HEK293 (cell line): ENCODE measurements around the gene HCFC1.

Experiments
- MYNN ChIP-seq: fragments of 450-650 bp; formaldehyde crosslinking; IDR thresholded peaks from 2 replicates; pipeline ENCODE4 v1.5.1; 2016; ENCODE audit warnings: missing biosample characterization, missing genetic modification characterization, borderline replicate concordance
- PRDM10 ChIP-seq: fragments of 450-650 bp; formaldehyde crosslinking; IDR thresholded peaks from 2 replicates; pipeline ENCODE4 v1.5.1; 2016; ENCODE audit warnings: missing biosample characterization, missing genetic modification characterization
- RBAK ChIP-seq: fragments of 450-650 bp; formaldehyde crosslinking; IDR thresholded peaks from 2 replicates; pipeline ENCODE4 v1.5.1; 2016; ENCODE audit warnings: missing biosample characterization, missing genetic modification characterization
- TCF7L2 ChIP-seq: IDR thresholded peaks from 2 replicates; pipeline ENCODE4 v1.6.1; 2011; ENCODE audit warnings: low read depth, mild to moderate bottlenecking, inconsistent platforms, low read length, moderate library complexity, borderline replicate concordance
- ZBTB20 ChIP-seq: fragments of 450-650 bp; formaldehyde crosslinking; IDR thresholded peaks from 2 replicates; pipeline ENCODE4 v1.5.1; 2016; ENCODE audit warnings: missing biosample characterization, missing genetic modification characterization
- ZBTB48 ChIP-seq: fragments of 450-650 bp; formaldehyde crosslinking; IDR thresholded peaks from 2 replicates; pipeline ENCODE4 v1.5.1; 2016; ENCODE audit warnings: missing biosample characterization, missing genetic modification characterization
- ZBTB8A ChIP-seq: fragments of 450-650 bp; formaldehyde crosslinking; IDR thresholded peaks from 2 replicates; pipeline ENCODE4 v1.5.1; 2016; ENCODE audit warnings: missing biosample characterization, missing genetic modification characterization
- ZFP3 ChIP-seq: fragments of 450-650 bp; formaldehyde crosslinking; IDR thresholded peaks from 2 replicates; pipeline ENCODE4 v1.5.1; 2016; ENCODE audit warnings: low read depth, missing biosample characterization, missing genetic modification characterization
- ZNF121 ChIP-seq: fragments of 450-650 bp; formaldehyde crosslinking; IDR thresholded peaks from 2 replicates; pipeline ENCODE4 v1.5.1; 2016; ENCODE audit warnings: missing biosample characterization, missing genetic modification characterization
- ZNF157 ChIP-seq: fragments of 450-650 bp; formaldehyde crosslinking; IDR thresholded peaks from 2 replicates; pipeline ENCODE4 v1.5.1; 2016; ENCODE audit warnings: missing biosample characterization, missing genetic modification characterization
- ZNF184 ChIP-seq: fragments of 450-650 bp; IDR thresholded peaks from 2 replicates; pipeline ENCODE4 v1.5.1; 2018; ENCODE audit warnings: missing biosample characterization, mild to moderate bottlenecking, missing genetic modification characterization
- ZNF223 ChIP-seq: fragments of 450-650 bp; formaldehyde crosslinking; IDR thresholded peaks from 2 replicates; pipeline ENCODE4 v1.5.1; 2016; ENCODE audit warnings: missing biosample characterization, missing genetic modification characterization
- ZNF274 ChIP-seq, 2 experiments: fragments of 200-500 bp in 1 of 2; fragments of 450-650 bp in 1 of 2; sonication (Bioruptor generic) in 1 of 2; formaldehyde crosslinking in 1 of 2; IDR thresholded peaks; 2 replicates each; pipeline versions ENCODE4 v1.5.1 to v1.6.1; 2014 to 2016; ENCODE audit warnings: borderline replicate concordance in 1 of 2, inconsistent platforms in 1 of 2, low read length in 1 of 2, missing biosample characterization in 1 of 2, missing genetic modification characterization in 1 of 2
- ZNF302 ChIP-seq: fragments of 450-650 bp; formaldehyde crosslinking; IDR thresholded peaks from 2 replicates; pipeline ENCODE4 v1.5.1; 2016; ENCODE audit warnings: missing biosample characterization, missing genetic modification characterization, low read depth
- ZNF341 ChIP-seq: fragments of 450-650 bp; formaldehyde crosslinking; IDR thresholded peaks from 2 replicates; pipeline ENCODE4; 2016; ENCODE audit warnings: low read depth, missing biosample characterization, missing genetic modification characterization
- ZNF354C ChIP-seq: fragments of 450-650 bp; formaldehyde crosslinking; IDR thresholded peaks from 2 replicates; pipeline ENCODE4 v1.5.1; 2016; ENCODE audit warnings: missing biosample characterization, missing genetic modification characterization, low read depth, borderline replicate concordance
- ZNF362 ChIP-seq: fragments of 450-650 bp; formaldehyde crosslinking; IDR thresholded peaks from 2 replicates; pipeline ENCODE4 v1.5.1; 2016; ENCODE audit warnings: missing biosample characterization, missing genetic modification characterization
- ZNF366 ChIP-seq: fragments of 450-650 bp; formaldehyde crosslinking; conservative IDR thresholded peaks from 2 replicates; pipeline ENCODE4 v1.5.1; 2016; ENCODE audit warnings: missing biosample characterization, missing genetic modification characterization
- ZNF548 ChIP-seq: fragments of 450-650 bp; formaldehyde crosslinking; IDR thresholded peaks from 2 replicates; pipeline ENCODE4 v1.5.1; 2016; ENCODE audit warnings: missing biosample characterization, missing genetic modification characterization
- ZNF561 ChIP-seq: fragments of 450-650 bp; IDR thresholded peaks from 2 replicates; pipeline ENCODE4 v1.5.1; 2018; ENCODE audit warnings: missing biosample characterization, missing genetic modification characterization, borderline replicate concordance
- ZNF596 ChIP-seq: fragments of 450-650 bp; IDR thresholded peaks from 2 replicates; pipeline ENCODE4 v1.5.0; 2018; ENCODE audit warnings: missing biosample characterization, mild to moderate bottlenecking, missing genetic modification characterization, moderate library complexity
- ZNF624 ChIP-seq: fragments of 450-650 bp; formaldehyde crosslinking; IDR thresholded peaks from 2 replicates; pipeline ENCODE4 v1.5.1; 2017; ENCODE audit warnings: missing biosample characterization, missing genetic modification characterization
- ZNF626 ChIP-seq: fragments of 450-650 bp; sonication (Bioruptor Pico); formaldehyde crosslinking; IDR thresholded peaks from 2 replicates; pipeline ENCODE4 v1.5.1; 2018; ENCODE audit warnings: missing biosample characterization, missing genetic modification characterization, inconsistent platforms
- ZNF664 ChIP-seq: fragments of 450-650 bp; formaldehyde crosslinking; IDR thresholded peaks from 2 replicates; pipeline ENCODE4 v1.5.1; 2016; ENCODE audit warnings: missing biosample characterization, missing genetic modification characterization
- ZNF670 ChIP-seq: fragments of 450-650 bp; formaldehyde crosslinking; IDR thresholded peaks from 2 replicates; pipeline ENCODE4 v1.5.1; 2016; ENCODE audit warnings: missing biosample characterization, missing genetic modification characterization, low read depth
- ZNF707 ChIP-seq: fragments of 450-650 bp; formaldehyde crosslinking; IDR thresholded peaks from 2 replicates; pipeline ENCODE4 v1.5.1; 2016; ENCODE audit warnings: missing biosample characterization, missing genetic modification characterization
- ZXDB ChIP-seq: fragments of 450-650 bp; formaldehyde crosslinking; IDR thresholded peaks from 2 replicates; pipeline ENCODE4 v1.5.1; 2016; ENCODE audit warnings: missing biosample characterization, missing genetic modification characterization
- TF ChIP-seq, protein P1 (sequence below): fragments of 450-650 bp; formaldehyde crosslinking; IDR thresholded peaks from 2 replicates; pipeline ENCODE4 v1.5.1; 2016; ENCODE audit warnings: missing biosample characterization, missing genetic modification characterization
- TF ChIP-seq, protein P2 (sequence below): fragments of 450-650 bp; formaldehyde crosslinking; IDR thresholded peaks from 2 replicates; pipeline ENCODE4 v1.5.1; 2016; ENCODE audit warnings: missing biosample characterization, missing genetic modification characterization
- TF ChIP-seq, protein P3 (sequence below): fragments of 450-650 bp; formaldehyde crosslinking; IDR thresholded peaks from 2 replicates; pipeline ENCODE4 v1.5.1; 2016; ENCODE audit warnings: missing biosample characterization, missing genetic modification characterization
- TF ChIP-seq, protein P4 (sequence below): fragments of 450-650 bp; formaldehyde crosslinking; IDR thresholded peaks from 2 replicates; pipeline ENCODE4 v1.5.1; 2016; ENCODE audit warnings: missing biosample characterization, missing genetic modification characterization

Gene HCFC1

GRCh38 chrX:153953342-153953830 is 18.2 kb downstream of the HCFC1 start (continued):
- TF ChIP-seq, protein P1, sequence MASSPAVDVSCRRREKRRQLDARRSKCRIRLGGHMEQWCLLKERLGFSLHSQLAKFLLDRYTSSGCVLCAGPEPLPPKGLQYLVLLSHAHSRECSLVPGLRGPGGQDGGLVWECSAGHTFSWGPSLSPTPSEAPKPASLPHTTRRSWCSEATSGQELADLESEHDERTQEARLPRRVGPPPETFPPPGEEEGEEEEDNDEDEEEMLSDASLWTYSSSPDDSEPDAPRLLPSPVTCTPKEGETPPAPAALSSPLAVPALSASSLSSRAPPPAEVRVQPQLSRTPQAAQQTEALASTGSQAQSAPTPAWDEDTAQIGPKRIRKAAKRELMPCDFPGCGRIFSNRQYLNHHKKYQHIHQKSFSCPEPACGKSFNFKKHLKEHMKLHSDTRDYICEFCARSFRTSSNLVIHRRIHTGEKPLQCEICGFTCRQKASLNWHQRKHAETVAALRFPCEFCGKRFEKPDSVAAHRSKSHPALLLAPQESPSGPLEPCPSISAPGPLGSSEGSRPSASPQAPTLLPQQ = peak; percentile 62
- TF ChIP-seq ZNF223 (tag by site-specific recombination) (no peak), ZNF274 (IDR thresholded peaks at IDR 0.05; ENCODE audit: low read length) (no peak), ZNF274 (tag by site-specific recombination; IDR thresholded peaks at IDR 0.05; ENCODE audit: borderline replicate concordance) (no peak), ZBTB20 (tag by site-specific recombination) (0 out of 2 replicates have a peak, but pooled peaks have one; percentile 38), ZNF596 (tag by site-specific recombination) (no peak), ZNF121 (no peak), ZXDB (tag by site-specific recombination) (peak; percentile 19; the same call in 1 of the 2 replicates), RBAK (tag by site-specific recombination) (no peak), ZNF561 (tag by site-specific recombination) (peak; percentile 66; the same call in 1 of the 2 replicates), ZNF366 (tag by site-specific recombination) (no peak), MYNN (tag by site-specific recombination) (0 out of 2 replicates have a peak, but pooled peaks have one; percentile 14), TCF7L2 (no peak), ZNF341 (tag by site-specific recombination) (no peak), ZFP3 (tag by site-specific recombination) (no peak), ZNF624 (no peak), ZNF670 (tag by site-specific recombination) (no peak), ZNF626 (no peak), PRDM10 (tag by site-specific recombination) (no peak), ZNF354C (tag by site-specific recombination) (no peak), ZNF157 (no peak), ZNF184 (no peak), ZBTB8A (peak; percentile 58; the same call in 1 of the 2 replicates), ZNF548 (no peak), ZNF302 (tag by site-specific recombination) (no peak), ZNF664 (tag by site-specific recombination) (no peak), ZNF362 (tag by site-specific recombination) (no peak), ZBTB48 (tag by site-specific recombination) (peak; percentile 26; the same call in 1 of the 2 replicates), ZNF707 (0 out of 2 replicates have a peak, but pooled peaks have one; percentile 13)
- TF ChIP-seq, protein P2, sequence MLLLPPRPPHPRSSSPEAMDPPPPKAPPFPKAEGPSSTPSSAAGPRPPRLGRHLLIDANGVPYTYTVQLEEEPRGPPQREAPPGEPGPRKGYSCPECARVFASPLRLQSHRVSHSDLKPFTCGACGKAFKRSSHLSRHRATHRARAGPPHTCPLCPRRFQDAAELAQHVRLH = no peak
- TF ChIP-seq, protein P3, sequence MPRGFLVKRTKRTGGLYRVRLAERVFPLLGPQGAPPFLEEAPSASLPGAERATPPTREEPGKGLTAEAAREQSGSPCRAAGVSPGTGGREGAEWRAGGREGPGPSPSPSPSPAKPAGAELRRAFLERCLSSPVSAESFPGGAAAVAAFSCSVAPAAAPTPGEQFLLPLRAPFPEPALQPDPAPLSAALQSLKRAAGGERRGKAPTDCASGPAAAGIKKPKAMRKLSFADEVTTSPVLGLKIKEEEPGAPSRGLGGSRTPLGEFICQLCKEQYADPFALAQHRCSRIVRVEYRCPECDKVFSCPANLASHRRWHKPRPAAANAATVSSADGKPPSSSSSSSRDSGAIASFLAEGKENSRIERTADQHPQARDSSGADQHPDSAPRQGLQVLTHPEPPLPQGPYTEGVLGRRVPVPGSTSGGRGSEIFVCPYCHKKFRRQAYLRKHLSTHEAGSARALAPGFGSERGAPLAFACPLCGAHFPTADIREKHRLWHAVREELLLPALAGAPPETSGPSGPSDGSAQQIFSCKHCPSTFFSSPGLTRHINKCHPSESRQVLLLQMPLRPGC (tag by site-specific recombination) = no peak
- TF ChIP-seq, protein P4, sequence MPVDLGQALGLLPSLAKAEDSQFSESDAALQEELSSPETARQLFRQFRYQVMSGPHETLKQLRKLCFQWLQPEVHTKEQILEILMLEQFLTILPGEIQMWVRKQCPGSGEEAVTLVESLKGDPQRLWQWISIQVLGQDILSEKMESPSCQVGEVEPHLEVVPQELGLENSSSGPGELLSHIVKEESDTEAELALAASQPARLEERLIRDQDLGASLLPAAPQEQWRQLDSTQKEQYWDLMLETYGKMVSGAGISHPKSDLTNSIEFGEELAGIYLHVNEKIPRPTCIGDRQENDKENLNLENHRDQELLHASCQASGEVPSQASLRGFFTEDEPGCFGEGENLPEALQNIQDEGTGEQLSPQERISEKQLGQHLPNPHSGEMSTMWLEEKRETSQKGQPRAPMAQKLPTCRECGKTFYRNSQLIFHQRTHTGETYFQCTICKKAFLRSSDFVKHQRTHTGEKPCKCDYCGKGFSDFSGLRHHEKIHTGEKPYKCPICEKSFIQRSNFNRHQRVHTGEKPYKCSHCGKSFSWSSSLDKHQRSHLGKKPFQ (tag by site-specific recombination) = no peak
